HUDEP-2 (cell line): ENCODE data around the gene BCL2L11.

Experiments
- DNase-seq, 76 experiments: peaks; one replicate each; lab custom pipeline; 2025; ENCODE audit not compliant: unreplicated experiment in 76 of 76; lab: John Stamatoyannopoulos, UW

Gene BCL2L11

DNA sequence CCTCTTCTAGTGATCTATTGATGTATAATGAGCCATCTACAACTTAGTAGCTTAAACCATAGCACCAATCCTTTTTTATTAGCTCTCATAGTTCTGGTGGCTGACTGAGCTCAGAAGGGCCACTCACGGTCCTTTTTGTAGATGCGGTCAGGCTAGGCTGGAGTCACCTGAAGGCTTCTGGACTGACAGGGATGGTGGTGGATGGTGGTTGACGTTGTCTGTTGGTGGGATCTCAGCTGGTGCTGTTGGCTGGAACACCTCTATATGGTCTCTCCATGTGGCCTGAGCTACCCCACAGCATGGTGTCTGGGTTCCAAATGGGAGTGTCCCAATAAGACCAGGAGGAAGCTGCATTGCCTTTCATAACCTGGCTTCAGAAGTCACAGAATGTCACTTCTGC is 68.0 kb downstream of the BCL2L11 start:
- DNase-seq, result no peak

DNA sequence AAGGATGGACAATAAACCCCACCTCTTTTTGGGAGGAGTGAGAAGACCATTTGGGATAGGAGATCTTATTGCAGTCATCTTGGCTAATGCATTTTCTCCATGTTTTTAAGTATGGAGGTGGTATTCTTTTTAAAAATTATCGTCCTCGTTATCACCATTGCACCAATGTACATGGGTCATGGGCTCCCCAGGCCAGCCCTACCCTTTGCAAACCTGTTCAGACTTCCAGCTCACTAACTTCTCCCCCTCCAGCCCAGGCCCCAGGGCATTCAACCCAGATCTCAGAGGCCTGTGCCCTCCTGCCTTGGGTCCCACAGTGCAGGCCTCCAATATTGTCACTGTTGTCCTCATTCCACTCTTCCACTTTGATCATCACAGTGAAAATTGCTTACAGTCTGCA is 68.4 kb downstream of the BCL2L11 start:
- DNase-seq, result no peak

GRCh38 chr2:111190816-111191540 is 70.3 kb downstream of the BCL2L11 start:
- no peak for DNase-seq

GRCh38 chr2:111191877-111192276 is 71.2 kb downstream of the BCL2L11 start:
- no peak for DNase-seq

DNA sequence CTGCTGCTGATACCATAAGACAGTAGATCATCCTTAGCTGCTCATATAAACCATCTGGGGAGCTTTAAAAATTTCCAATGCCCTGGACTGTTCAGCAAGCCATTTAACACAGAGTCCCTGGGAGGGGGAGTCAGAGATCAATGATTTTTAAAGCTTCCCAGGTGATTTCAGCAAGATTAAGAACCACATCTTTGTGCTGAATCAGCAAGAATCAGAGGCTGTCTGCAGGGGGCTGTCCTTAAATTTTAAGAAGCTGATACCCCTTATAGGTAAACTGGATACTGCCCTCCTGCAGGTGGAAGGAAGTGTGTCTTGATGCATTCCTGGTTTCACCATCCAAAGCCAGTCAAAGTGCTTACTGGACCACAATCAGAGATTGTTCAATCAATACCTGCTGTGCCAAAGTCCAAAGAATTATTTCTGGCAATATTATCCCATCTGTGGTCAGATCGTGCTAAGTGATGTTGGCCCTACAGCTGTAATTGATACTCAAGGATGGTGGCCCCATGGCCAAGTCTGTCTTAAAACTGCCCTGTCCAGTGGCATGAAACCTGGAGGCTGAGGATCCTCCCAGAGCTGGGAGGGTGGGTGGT is 72.2 kb downstream of the BCL2L11 start:
- DNase-seq, result no peak

DNA sequence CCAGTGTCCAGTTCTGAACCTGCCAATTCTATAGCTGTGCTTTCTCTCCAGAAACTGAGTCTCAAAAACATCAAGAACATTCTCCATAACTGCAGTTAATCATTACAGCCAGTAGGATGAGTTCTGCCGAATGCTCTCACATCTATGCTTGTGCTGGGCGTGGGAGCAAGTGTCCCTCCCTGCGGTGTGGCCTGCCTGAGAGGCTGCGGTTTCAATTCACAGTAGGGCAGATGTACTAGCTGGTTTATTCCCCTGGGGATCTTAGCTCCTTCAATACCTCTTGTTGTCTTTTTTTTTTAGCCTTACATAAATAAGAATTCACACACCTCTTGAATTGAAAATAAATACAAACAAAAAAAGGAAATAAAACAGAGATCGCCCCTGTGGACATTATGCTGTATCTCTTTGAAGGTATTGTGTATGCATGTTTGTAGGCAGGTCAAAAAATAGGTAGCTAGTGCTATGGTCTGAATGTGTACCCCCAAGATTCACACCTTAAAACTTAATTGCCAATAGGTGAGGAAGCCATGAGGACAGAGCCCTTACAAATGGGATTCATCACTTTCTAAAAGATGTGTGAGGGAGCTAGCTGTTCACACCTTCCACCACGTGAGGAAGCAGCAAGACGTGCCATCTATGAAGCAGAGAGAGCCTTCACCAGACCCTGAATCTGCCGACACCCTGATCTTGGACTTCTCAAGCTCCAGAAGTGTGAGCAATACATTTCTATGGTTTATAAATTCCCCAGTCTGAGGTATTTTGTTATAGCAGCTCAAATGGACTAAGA is 74.3 kb downstream of the BCL2L11 start:
- DNase-seq, result peak in 59 of 76 experiments; percentile 8 to 81 (median 45)

- no peak for DNase-seq
Observed at GRCh38 chr2:111196435-111196834, 75.7 kb downstream of the BCL2L11 start.

DNA sequence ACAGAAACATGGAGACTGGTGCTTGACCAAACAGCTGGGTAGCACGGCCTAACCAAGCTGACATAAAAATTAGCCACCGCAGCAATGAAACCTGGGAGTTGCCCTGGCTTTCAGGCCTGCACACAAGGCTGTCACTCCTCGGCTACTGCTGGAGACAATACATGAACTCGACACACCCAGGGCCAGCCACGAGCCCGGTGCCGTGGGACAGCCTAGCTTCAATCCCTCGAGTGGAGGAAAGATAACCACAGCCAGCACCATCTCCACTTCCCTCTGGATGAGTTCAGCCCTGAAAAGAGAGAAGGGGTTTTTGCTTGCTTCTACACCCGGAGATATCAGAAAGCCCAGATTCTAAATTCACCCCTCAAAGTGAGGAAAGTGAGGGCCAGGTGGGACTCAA is 78.0 kb downstream of the BCL2L11 start:
- DNase-seq, result no peak

- DNase-seq, result no peak
Observed at GRCh38 chr2:111199840-111200239, 79.1 kb downstream of the BCL2L11 start.

DNA sequence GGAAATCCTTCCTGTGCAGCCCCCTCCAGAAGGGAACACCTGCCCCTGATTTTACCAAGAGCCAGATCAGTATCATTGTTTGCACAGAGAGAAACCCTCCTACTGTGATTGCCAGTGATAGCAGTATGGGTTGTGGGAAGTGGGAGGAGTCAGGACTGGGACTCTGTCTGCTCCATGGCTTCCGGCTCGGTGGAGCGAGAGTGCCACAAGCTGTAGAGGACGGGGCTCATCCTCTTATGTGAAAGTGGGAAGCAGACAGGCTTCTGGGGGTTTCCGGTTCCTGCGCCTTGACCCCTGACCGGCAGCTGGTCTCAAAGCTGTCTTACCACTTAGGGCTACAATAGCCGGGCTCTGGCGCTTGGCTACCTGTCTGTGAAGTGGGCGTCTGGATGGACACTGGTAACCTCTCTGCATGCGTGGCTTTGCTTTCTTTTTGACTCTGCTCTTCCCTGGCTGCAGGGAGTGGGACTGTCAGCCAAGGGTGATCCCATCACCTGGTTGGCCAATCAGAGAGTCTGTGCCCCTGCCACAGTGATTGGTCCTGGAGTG is 79.7 kb downstream of the BCL2L11 start:
- DNase-seq, result no peak

DNA sequence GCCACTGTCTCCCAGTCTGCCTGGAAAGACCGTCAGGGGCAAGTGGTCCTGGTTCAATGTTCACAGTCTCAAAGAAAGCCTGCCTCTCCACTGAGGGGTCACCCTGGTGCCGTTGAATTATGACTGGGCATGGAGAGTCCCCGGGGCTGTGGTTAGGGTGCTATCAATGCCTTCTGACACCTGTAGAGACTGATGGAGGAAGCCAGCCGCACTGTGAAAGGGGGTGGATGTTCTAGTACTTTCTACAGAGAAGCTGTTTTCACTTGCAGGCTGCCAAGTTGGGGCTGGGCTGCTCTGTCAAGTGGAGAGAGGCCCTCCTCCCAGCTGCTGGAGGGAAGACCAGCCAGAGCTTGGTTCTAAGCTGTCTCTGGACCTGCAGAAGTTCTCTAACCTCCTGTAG is 80.5 kb downstream of the BCL2L11 start:
- no peak for DNase-seq

GRCh38 chr2:111202266-111203040 is 81.7 kb downstream of the BCL2L11 start:
- peak in 4 of 76 experiments; percentile 11 to 30 (median 21) for DNase-seq

DNA sequence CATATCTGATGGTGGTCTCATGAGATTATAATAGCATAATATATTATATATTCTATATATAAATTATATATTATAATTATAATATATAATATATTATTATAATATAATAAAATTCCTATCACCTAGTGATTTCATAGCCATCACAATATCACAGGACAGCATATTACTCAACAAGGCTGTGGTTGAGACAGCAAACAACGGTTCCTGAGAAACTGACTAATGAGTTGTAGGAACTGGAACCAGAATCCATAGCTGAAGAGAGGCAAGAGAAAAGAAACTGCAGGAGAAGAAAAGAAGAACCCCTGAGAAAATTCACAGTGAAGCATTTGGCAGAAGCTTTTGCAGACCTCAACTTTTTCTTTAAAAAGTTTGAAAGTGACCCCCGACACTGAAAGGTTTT is 84.0 kb downstream of the BCL2L11 start:
- no peak for DNase-seq

DNA sequence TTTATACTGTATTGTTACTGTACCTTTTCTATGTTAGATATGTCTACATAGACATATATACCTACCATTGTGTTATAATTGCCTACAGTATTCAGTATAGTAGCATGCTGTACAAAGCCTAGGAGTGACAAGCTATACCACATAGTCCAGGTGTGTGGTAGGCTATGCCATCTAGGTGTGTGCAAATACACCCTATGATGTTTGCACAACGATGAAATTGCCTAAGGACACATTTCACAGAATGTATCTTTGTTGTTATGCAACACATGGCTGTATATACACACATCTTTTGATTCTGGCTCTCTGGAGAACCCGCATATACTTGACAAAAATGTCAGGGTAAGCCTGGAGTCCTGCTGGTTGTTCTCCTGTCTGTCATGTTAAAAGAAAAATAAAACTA is 85.1 kb downstream of the BCL2L11 start:
- no peak for DNase-seq

GRCh38 chr2:111207851-111208250 is 87.1 kb downstream of the BCL2L11 start:
- no peak for DNase-seq

GRCh38 chr2:111208639-111209038 is 87.9 kb downstream of the BCL2L11 start:
- DNase-seq, result no peak

- DNase-seq, result no peak
Observed at GRCh38 chr2:111209045-111209514, 88.4 kb downstream of the BCL2L11 start.

- DNase-seq, result no peak
Observed at GRCh38 chr2:111210036-111210435, 89.3 kb downstream of the BCL2L11 start.

DNA sequence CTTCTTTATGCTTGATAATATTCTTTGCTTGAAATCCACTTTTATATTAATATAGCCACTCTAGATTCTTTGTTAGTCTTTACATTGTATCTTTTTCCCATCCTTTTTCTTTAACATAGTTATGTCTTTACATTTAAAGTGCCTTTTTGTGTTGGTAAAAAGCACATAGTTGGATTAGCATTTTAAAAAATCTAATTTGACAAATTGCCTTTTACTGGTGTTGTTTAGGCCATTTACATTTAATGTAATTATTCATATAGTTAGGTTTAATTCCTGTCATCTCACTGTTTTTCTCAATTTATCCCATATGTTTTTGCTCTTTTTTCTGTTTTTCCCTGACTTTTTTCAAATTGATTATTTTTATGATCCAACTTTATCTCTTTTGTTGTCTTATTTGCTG is 93.2 kb downstream of the BCL2L11 start:
- DNase-seq, result no peak

DNA sequence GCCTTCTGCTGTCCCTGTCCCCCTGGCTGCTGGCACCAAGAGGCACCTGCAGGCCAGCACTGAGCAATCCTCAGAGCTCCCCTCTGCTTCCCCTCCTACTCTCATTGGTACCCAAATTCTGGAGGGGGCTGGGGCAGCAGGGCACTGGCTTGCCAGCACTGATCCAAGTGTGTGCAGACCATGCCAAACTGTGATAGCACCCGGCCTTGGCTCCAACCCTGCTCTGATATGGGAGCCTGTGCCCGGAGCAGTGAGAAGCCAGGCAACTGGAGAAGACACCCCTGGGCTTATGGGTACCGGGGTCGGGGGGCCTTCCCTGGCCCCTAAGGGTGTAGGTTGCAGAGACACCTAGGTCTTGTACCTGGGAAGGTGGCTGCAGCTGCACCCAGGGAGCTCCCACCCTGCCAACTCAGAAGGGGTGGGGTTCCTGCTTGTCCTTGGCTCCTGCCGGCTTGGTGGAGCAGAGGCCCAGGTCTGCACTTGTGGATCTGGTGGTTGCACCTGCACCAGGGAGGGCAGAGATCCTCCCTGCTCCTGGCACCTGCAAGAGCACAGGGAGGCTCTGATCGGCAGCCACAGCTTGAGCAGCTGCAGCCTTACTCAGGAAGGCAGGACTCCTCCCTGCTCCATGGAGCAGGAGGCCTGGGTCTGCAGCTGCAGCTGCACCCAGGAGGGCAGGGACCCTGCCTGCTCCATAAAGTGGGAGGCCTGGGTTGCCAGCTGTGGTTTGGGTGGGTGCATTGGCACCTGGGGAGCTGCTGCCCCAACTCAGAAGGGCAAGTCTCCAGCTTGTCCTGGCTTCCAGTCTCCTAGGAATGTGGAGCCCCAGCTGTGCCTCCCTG is 96.3 kb downstream of the BCL2L11 start:
- no peak for DNase-seq
